ENCODE results near the gene ADGRD1.

The ADGRD1 gene

GRCh38 chr12:131040491-131040890 lies 86.8 kb downstream of the ADGRD1 start (continued):
- TF ChIP-seq CSRNP3 (CRISPR knock-in tag; IDR thresholded peaks at IDR 0.05) (no peak), ZC3H10 (CRISPR knock-in tag; IDR thresholded peaks at IDR 0.05) (no peak), ZFP30 (CRISPR knock-in tag; IDR thresholded peaks at IDR 0.05) (no peak)

GRCh38 chr12:131041216-131041967 lies 87.7 kb downstream of the ADGRD1 start:
- TF ChIP-seq SNAI2 (CRISPR knock-in tag; IDR thresholded peaks at IDR 0.05): no peak
- no peak for TF ChIP-seq ZC3H10 (CRISPR knock-in tag; IDR thresholded peaks at IDR 0.05)
- no peak for TF ChIP-seq BACH2 (CRISPR knock-in tag; IDR thresholded peaks at IDR 0.05; ENCODE audit: borderline replicate concordance)
- TF ChIP-seq ZNF565 (CRISPR knock-in tag; conservative IDR thresholded peaks at IDR 0.05; ENCODE audit: low read depth): no peak
- TF ChIP-seq ZNF70 (CRISPR knock-in tag; IDR thresholded peaks at IDR 0.05): no peak
- TF ChIP-seq ZNF8 (CRISPR knock-in tag; IDR thresholded peaks at IDR 0.05): no peak
- no peak for TF ChIP-seq OSR1 (CRISPR knock-in tag; IDR thresholded peaks at IDR 0.05)
- TF ChIP-seq POU6F1 (CRISPR knock-in tag; IDR thresholded peaks at IDR 0.05; ENCODE audit: borderline replicate concordance, low read depth): no peak
- ATAC-seq: no peak

GRCh38 chr12:131041968-131042833 lies 88.5 kb downstream of the ADGRD1 start:
- ATAC-seq: no peak

GRCh38 chr12:131042834-131043245 lies 89.1 kb downstream of the ADGRD1 start:
- no peak for TF ChIP-seq ZNF70 (CRISPR knock-in tag; IDR thresholded peaks at IDR 0.05)
- 0 out of 2 replicates have a peak, but pooled peaks have one; percentile 58 for TF ChIP-seq TSHZ2 (CRISPR knock-in tag; IDR thresholded peaks at IDR 0.05)
- TF ChIP-seq ZC3H10 (CRISPR knock-in tag; IDR thresholded peaks at IDR 0.05): no peak
- ATAC-seq: peak; percentile 31; the same call in 1 of the 3 replicates

More at GRCh38 chr12:131041968-131042833, 88.5 kb downstream of the ADGRD1 start:
- TF ChIP-seq ZFP30 (CRISPR knock-in tag; IDR thresholded peaks at IDR 0.05): no peak
- TF ChIP-seq ZC3H10 (CRISPR knock-in tag; IDR thresholded peaks at IDR 0.05): no peak
- no peak for TF ChIP-seq BACH2 (CRISPR knock-in tag; IDR thresholded peaks at IDR 0.05; ENCODE audit: borderline replicate concordance)
- no peak for TF ChIP-seq CREB5 (CRISPR knock-in tag; IDR thresholded peaks at IDR 0.05; ENCODE audit: low read depth)
- TF ChIP-seq TSHZ2 (CRISPR knock-in tag; IDR thresholded peaks at IDR 0.05): no peak; the same call in 1 of the 2 replicates
- TF ChIP-seq PPARA (CRISPR knock-in tag; IDR thresholded peaks at IDR 0.05; ENCODE audit: borderline replicate concordance): no peak
- no peak for TF ChIP-seq ESRRG (CRISPR knock-in tag; IDR thresholded peaks at IDR 0.05)
